Medulla oblongata (tissue), 1 donor: ENCODE results near the gene TIMM13.
A peak's percentile ranks its signal among the peaks of the same experiment; 100 is the strongest.
"Not testable (repeated sequence)": the region's sequence is repeated elsewhere in the genome, so short reads cannot be mapped to it uniquely, and the experiment has no call there.

Experiments used
- DNase-seq: peaks from one replicate; pipeline ENCODE4 v3.0.0-alpha.2; 2015; ENCODE audit errors: extremely low spot score

The TIMM13 gene

GRCh38 chr19:2415281-2415972, 12.0 kb downstream of the TIMM13 start:
- no peak for DNase-seq

GRCh38 chr19:2413629-2414028, 13.8 kb downstream of the TIMM13 start:
- no peak for DNase-seq

GRCh38 chr19:2413159-2413558, 14.2 kb downstream of the TIMM13 start:
- DNase-seq: no peak

GRCh38 chr19:2412449-2412848, 14.9 kb downstream of the TIMM13 start:
- DNase-seq: no peak

GRCh38 chr19:2411709-2412108, 15.7 kb downstream of the TIMM13 start:
- no peak for DNase-seq

GRCh38 chr19:2410023-2410422, 17.4 kb downstream of the TIMM13 start:
- DNase-seq: no peak

- no peak for DNase-seq
Measured at GRCh38 chr19:2409352-2409912, 18.0 kb downstream of the TIMM13 start.

GRCh38 chr19:2408247-2408646, 19.1 kb downstream of the TIMM13 start:
- no peak for DNase-seq

GRCh38 chr19:2399582-2399981, 27.8 kb downstream of the TIMM13 start:
- DNase-seq: no peak

- no peak for DNase-seq
Measured at GRCh38 chr19:2398735-2399305, 28.6 kb downstream of the TIMM13 start.

- not testable (repeated sequence) for DNase-seq
Measured at GRCh38 chr19:2397173-2397572, 30.2 kb downstream of the TIMM13 start.

GRCh38 chr19:2395293-2395829, 32.0 kb downstream of the TIMM13 start:
- not testable (repeated sequence) for DNase-seq

GRCh38 chr19:2394442-2395292, 32.7 kb downstream of the TIMM13 start:
- peak; percentile 61 for DNase-seq

- no peak for DNase-seq
Measured at GRCh38 chr19:2394054-2394441, 33.3 kb downstream of the TIMM13 start.

GRCh38 chr19:2392899-2393298, 34.5 kb downstream of the TIMM13 start:
- not testable (repeated sequence) for DNase-seq

- DNase-seq: peak; percentile 12
Measured at GRCh38 chr19:2392366-2392765, 35.0 kb downstream of the TIMM13 start.

- peak; percentile 84 for DNase-seq
Measured at GRCh38 chr19:2391118-2391725, 36.2 kb downstream of the TIMM13 start.

GRCh38 chr19:2389594-2389993, 37.8 kb downstream of the TIMM13 start:
- DNase-seq: no peak

- no peak for DNase-seq
Measured at GRCh38 chr19:2387367-2388288, 39.8 kb downstream of the TIMM13 start.

- no peak for DNase-seq
Measured at GRCh38 chr19:2385053-2385721, 42.2 kb downstream of the TIMM13 start.
